ENCODE results near the gene ARHGAP6.

ARHGAP6 gene

GRCh38 chrX:11187001-11187400 is 478.7 kb downstream of the ARHGAP6 start:
- DNase-seq (ENCODE audit: low spot score): no peak
- H2BK12ac ChIP-seq (ENCODE audit: low read length): no peak overlapping the region
- WGBS, 2 donors (ENCODE audit: extremely low coverage in 2 of 2, insufficient read length in 2 of 2, insufficient replicate concordance in 1 of 2): no CpG with 5 or more reads among the region's 3 CpGs
- H2BK120ac ChIP-seq (ENCODE audit: low read depth, low read length): no peak overlapping the region
- no peak overlapping the region for H2AFZ ChIP-seq (ENCODE audit: low read length)
- H4K8ac ChIP-seq (ENCODE audit: low read depth, low read length): no peak overlapping the region
- no peaks in the 10 kb centered on the region for H3K9me3 ChIP-seq (replicated peaks in 1 of 2; ENCODE audit: control insufficient read depth in 2 of 2, insufficient read depth in 1 of 2, low read depth in 1 of 2, low read length in 2 of 2)
- no peak overlapping the region for H2BK5ac ChIP-seq (ENCODE audit: low read length)
- no peak overlapping the region for H3K27ac ChIP-seq (replicated peaks; ENCODE audit: low read length)
- H3K36me3 ChIP-seq (replicated peaks in 1 of 2; ENCODE audit: control insufficient read depth in 2 of 2, insufficient read depth in 2 of 2, low read length in 2 of 2): no peaks in the 10 kb centered on the region
- no peak overlapping the region for H3K18ac ChIP-seq (ENCODE audit: low read length)
- no peak overlapping the region for H2BK15ac ChIP-seq (ENCODE audit: low read length)
- H3K23ac ChIP-seq (ENCODE audit: low read depth, low read length, poor library complexity): no peak overlapping the region
- H3K4me3 ChIP-seq (ENCODE audit: low read length in 2 of 2): no peak overlapping the region
- H3K14ac ChIP-seq (ENCODE audit: low read length): no peak overlapping the region
- H2AK5ac ChIP-seq (ENCODE audit: low read depth, low read length): no peak overlapping the region
- H3K4me1 ChIP-seq (ENCODE audit: control insufficient read depth in 2 of 2, insufficient read depth in 1 of 2, low read depth in 1 of 2, low read length in 2 of 2): no peaks in the 10 kb centered on the region
- H3K4me2 ChIP-seq (ENCODE audit: insufficient read depth, low read length, poor library complexity, severe bottlenecking): no peak overlapping the region
- no peak overlapping the region for H3K9ac ChIP-seq (ENCODE audit: low read depth, low read length, poor library complexity)
- no peak overlapping the region for H4K91ac ChIP-seq (ENCODE audit: low read depth, low read length, poor library complexity)
- H3K27me3 ChIP-seq (ENCODE audit: control insufficient read depth in 3 of 3, insufficient read depth in 3 of 3, low read depth in 1 of 3, low read length in 3 of 3): no peaks in the 10 kb centered on the region
- no peak overlapping the region for H3K4ac ChIP-seq (ENCODE audit: low read length)
- H3K79me1 ChIP-seq (ENCODE audit: low read depth, low read length): no peaks in the 10 kb centered on the region

DNA sequence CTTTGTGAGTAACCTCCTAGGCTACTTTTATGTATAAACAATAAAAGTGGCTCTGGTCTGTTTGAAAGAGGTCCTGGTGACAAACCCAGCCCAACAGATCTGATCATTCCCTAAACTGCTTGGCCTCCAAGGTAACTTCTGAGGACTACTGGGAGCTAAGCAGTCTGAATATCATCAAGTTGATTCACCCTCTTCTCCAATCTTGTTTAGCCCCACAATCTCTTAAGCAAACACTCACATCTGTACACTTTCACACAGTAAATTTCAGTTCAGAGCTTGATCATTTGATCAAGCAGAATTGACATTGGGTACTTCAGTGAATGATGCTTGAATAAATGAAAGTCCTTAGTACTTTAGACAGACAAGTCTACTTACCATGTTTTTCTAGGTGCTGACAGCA is 479.9 kb downstream of the ARHGAP6 start:
- no peak overlapping the region for H3K14ac ChIP-seq (ENCODE audit: low read length)
- H3K4ac ChIP-seq (ENCODE audit: low read length): no peak overlapping the region
- H3K4me3 ChIP-seq (ENCODE audit: low read length in 2 of 2): no peak overlapping the region
- no peaks in the 10 kb centered on the region for H3K36me3 ChIP-seq (replicated peaks in 1 of 2; ENCODE audit: control insufficient read depth in 2 of 2, insufficient read depth in 2 of 2, low read length in 2 of 2)
- H3K4me1 ChIP-seq (ENCODE audit: control insufficient read depth in 2 of 2, insufficient read depth in 1 of 2, low read depth in 1 of 2, low read length in 2 of 2): no peaks in the 10 kb centered on the region
- no peaks in the 10 kb centered on the region for H3K79me1 ChIP-seq (ENCODE audit: low read depth, low read length)
- no peak overlapping the region for H3K4me2 ChIP-seq (ENCODE audit: insufficient read depth, low read length, poor library complexity, severe bottlenecking)
- H3K27ac ChIP-seq (replicated peaks; ENCODE audit: low read length): no peak overlapping the region
- no peak overlapping the region for H2BK12ac ChIP-seq (ENCODE audit: low read length)
- no peaks in the 10 kb centered on the region for H3K27me3 ChIP-seq (ENCODE audit: control insufficient read depth in 3 of 3, insufficient read depth in 3 of 3, low read depth in 1 of 3, low read length in 3 of 3)
- no peak overlapping the region for H2AK5ac ChIP-seq (ENCODE audit: low read depth, low read length)
- H2BK5ac ChIP-seq (ENCODE audit: low read length): no peak overlapping the region
- H3K23ac ChIP-seq (ENCODE audit: low read depth, low read length, poor library complexity): no peak overlapping the region
- no peak overlapping the region for H4K91ac ChIP-seq (ENCODE audit: low read depth, low read length, poor library complexity)
- no peak overlapping the region for H3K9ac ChIP-seq (ENCODE audit: low read depth, low read length, poor library complexity)
- H4K8ac ChIP-seq (ENCODE audit: low read depth, low read length): no peak overlapping the region
- H2AFZ ChIP-seq (ENCODE audit: low read length): no peak overlapping the region
- H2BK15ac ChIP-seq (ENCODE audit: low read length): no peak overlapping the region
- H2BK120ac ChIP-seq (ENCODE audit: low read depth, low read length): no peak overlapping the region
- no peak for DNase-seq (ENCODE audit: low spot score)
- H3K18ac ChIP-seq (ENCODE audit: low read length): no peak overlapping the region
- no peaks in the 10 kb centered on the region for H3K9me3 ChIP-seq (replicated peaks in 1 of 2; ENCODE audit: control insufficient read depth in 2 of 2, insufficient read depth in 1 of 2, low read depth in 1 of 2, low read length in 2 of 2)

- no peak overlapping the region for H4K91ac ChIP-seq (ENCODE audit: low read depth, low read length, poor library complexity)
- no peaks in the 10 kb centered on the region for H3K4me1 ChIP-seq (ENCODE audit: control insufficient read depth in 2 of 2, insufficient read depth in 1 of 2, low read depth in 1 of 2, low read length in 2 of 2)
- H3K79me1 ChIP-seq (ENCODE audit: low read depth, low read length): no peaks in the 10 kb centered on the region
- H3K23ac ChIP-seq (ENCODE audit: low read depth, low read length, poor library complexity): no peak overlapping the region
- H2AFZ ChIP-seq (ENCODE audit: low read length): no peak overlapping the region
- H3K36me3 ChIP-seq (replicated peaks in 1 of 2; ENCODE audit: control insufficient read depth in 2 of 2, insufficient read depth in 2 of 2, low read length in 2 of 2): no peaks in the 10 kb centered on the region
- no peak overlapping the region for H2BK15ac ChIP-seq (ENCODE audit: low read length)
- H3K4me3 ChIP-seq (ENCODE audit: low read length in 2 of 2): no peak overlapping the region
- H2BK120ac ChIP-seq (ENCODE audit: low read depth, low read length): no peak overlapping the region
- no peak overlapping the region for H4K8ac ChIP-seq (ENCODE audit: low read depth, low read length)
- no peak overlapping the region for H3K18ac ChIP-seq (ENCODE audit: low read length)
- no peak overlapping the region for H2BK5ac ChIP-seq (ENCODE audit: low read length)
- H2BK12ac ChIP-seq (ENCODE audit: low read length): no peak overlapping the region
- WGBS, 2 donors (ENCODE audit: extremely low coverage in 2 of 2, insufficient read length in 2 of 2, insufficient replicate concordance in 1 of 2): no CpG with 5 or more reads among the region's 5 CpGs
- no peak overlapping the region for H2AK5ac ChIP-seq (ENCODE audit: low read depth, low read length)
- DNase-seq (ENCODE audit: low spot score): no peak
- H3K9ac ChIP-seq (ENCODE audit: low read depth, low read length, poor library complexity): no peak overlapping the region
- H3K27me3 ChIP-seq (ENCODE audit: control insufficient read depth in 3 of 3, insufficient read depth in 3 of 3, low read depth in 1 of 3, low read length in 3 of 3): no peaks in the 10 kb centered on the region
- no peak overlapping the region for H3K27ac ChIP-seq (replicated peaks; ENCODE audit: low read length)
- H3K9me3 ChIP-seq (replicated peaks in 1 of 2; ENCODE audit: control insufficient read depth in 2 of 2, insufficient read depth in 1 of 2, low read depth in 1 of 2, low read length in 2 of 2): no peaks in the 10 kb centered on the region
- no peak overlapping the region for H3K14ac ChIP-seq (ENCODE audit: low read length)
- H3K4me2 ChIP-seq (ENCODE audit: insufficient read depth, low read length, poor library complexity, severe bottlenecking): no peak overlapping the region
- H3K4ac ChIP-seq (ENCODE audit: low read length): no peak overlapping the region
Observed at GRCh38 chrX:11180571-11180970, 485.1 kb downstream of the ARHGAP6 start.

GRCh38 chrX:11172415-11172814 is 493.3 kb downstream of the ARHGAP6 start:
- Histone ChIP-seq H3K4ac (ENCODE audit: low read length) (no peak overlapping the region), H3K36me3 (replicated peaks in 1 of 2; ENCODE audit: control insufficient read depth in 2 of 2, insufficient read depth in 2 of 2, low read length in 2 of 2) (no peaks in the 10 kb centered on the region), H3K9ac (ENCODE audit: low read depth, low read length, poor library complexity) (no peak overlapping the region), H3K4me3 (ENCODE audit: low read length in 2 of 2) (no peak overlapping the region), H3K79me1 (ENCODE audit: low read depth, low read length) (no peaks in the 10 kb centered on the region), H3K27me3 (ENCODE audit: control insufficient read depth in 3 of 3, insufficient read depth in 3 of 3, low read depth in 1 of 3, low read length in 3 of 3) (no peaks in the 10 kb centered on the region), H3K9me3 (replicated peaks in 1 of 2; ENCODE audit: control insufficient read depth in 2 of 2, insufficient read depth in 1 of 2, low read depth in 1 of 2, low read length in 2 of 2) (no peaks in the 10 kb centered on the region), H3K27ac (replicated peaks; ENCODE audit: low read length) (no peak overlapping the region), H4K91ac (ENCODE audit: low read depth, low read length, poor library complexity) (no peak overlapping the region), H4K8ac (ENCODE audit: low read depth, low read length) (no peak overlapping the region), H2AFZ (ENCODE audit: low read length) (no peak overlapping the region), H2BK5ac (ENCODE audit: low read length) (no peak overlapping the region), H2BK120ac (ENCODE audit: low read depth, low read length) (no peak overlapping the region), H3K4me2 (ENCODE audit: insufficient read depth, low read length, poor library complexity, severe bottlenecking) (no peak overlapping the region), H3K18ac (ENCODE audit: low read length) (no peak overlapping the region), H3K14ac (ENCODE audit: low read length) (no peak overlapping the region), H3K4me1 (ENCODE audit: control insufficient read depth in 2 of 2, insufficient read depth in 1 of 2, low read depth in 1 of 2, low read length in 2 of 2) (no peaks in the 10 kb centered on the region), H2BK15ac (ENCODE audit: low read length) (no peak overlapping the region), H2AK5ac (ENCODE audit: low read depth, low read length) (no peak overlapping the region), H2BK12ac (ENCODE audit: low read length) (no peak overlapping the region), H3K23ac (ENCODE audit: low read depth, low read length, poor library complexity) (no peak overlapping the region)
- no peak for DNase-seq (ENCODE audit: low spot score)
- WGBS, 2 donors (ENCODE audit: extremely low coverage in 2 of 2, insufficient read length in 2 of 2, insufficient replicate concordance in 1 of 2): no CpG with 5 or more reads among the region's 4 CpGs
